Kidney (tissue), 14 donors: ENCODE data around the gene WDR62. TPM values are rescaled to one million over a fixed set of nuclear protein-coding genes. Genes with fewer than 3 reads are reported as not detected.

Experiments
- DNase-seq, 5 donors: peaks; one replicate each; pipeline ENCODE4 v3.0.0-alpha.2; 2013 to 2020
- FAIRE-seq: peaks from 2 replicates; lab custom pipeline; 2012; peaks lifted over from hg19 to GRCh38; lab: Jason Lieb, UNC
- H3K27ac ChIP-seq, 2 donors: one replicate each; pipeline ENCODE4 v1.7.0; 2013; ENCODE audit warnings: low read depth in 2 of 2, low read length in 2 of 2, inconsistent platforms in 1 of 2
- H3K27me3 ChIP-seq: one replicate; pipeline ENCODE4 v1.7.1; 2013; ENCODE audit warnings: low read length, inconsistent platforms; ENCODE audit not compliant: control insufficient read depth, insufficient read depth
- H3K36me3 ChIP-seq, 3 donors: one replicate each; pipeline versions ENCODE4 v1.7.0 to v1.7.1; 2013; ENCODE audit warnings: low read length in 3 of 3, control low read depth in 1 of 3, inconsistent platforms in 1 of 3; ENCODE audit not compliant: insufficient read depth in 3 of 3, control insufficient read depth in 2 of 3
- H3K4me1 ChIP-seq, 3 donors: one replicate each; pipeline versions ENCODE4 v1.7.0 to v1.7.1; 2013; ENCODE audit warnings: low read length in 3 of 3, inconsistent platforms in 1 of 3, low read depth in 1 of 3; ENCODE audit not compliant: control insufficient read depth in 2 of 3, insufficient read depth in 2 of 3
- H3K4me3 ChIP-seq, 3 donors: one replicate each; pipeline versions ENCODE4 v1.7.0 to v1.8.1; 2013; ENCODE audit warnings: low read length in 3 of 3, control low read depth in 1 of 3, inconsistent platforms in 1 of 3
- H3K9ac ChIP-seq, 3 donors: one replicate each; pipeline versions ENCODE4 v1.7.0 to v1.7.1; 2013; ENCODE audit warnings: low read length in 3 of 3, control low read depth in 1 of 3, inconsistent platforms in 1 of 3
- H3K9me3 ChIP-seq, 3 donors: one replicate each; pipeline versions ENCODE4 v1.7.0 to v1.7.1; 2013; ENCODE audit warnings: low read length in 3 of 3, control low read depth in 1 of 3, inconsistent platforms in 1 of 3; ENCODE audit not compliant: control insufficient read depth in 2 of 3, insufficient read depth in 1 of 3
- CTCF ChIP-seq: IDR thresholded peaks from 3 replicates; pipeline ENCODE4 v1.5.1; 2012; ENCODE audit warnings: mild to moderate bottlenecking, moderate library complexity, borderline replicate concordance; ENCODE audit not compliant: insufficient read depth; ENCODE audit errors: extremely low read depth
- intact Hi-C: fragments of 100-400 bp; cut with DNase I; formaldehyde crosslinking; loops from one replicate; pipeline ENCODE4 v1.11.1; 2022
- polyA plus RNA-seq: library from polyadenylated mRNA; stranded (reverse); fragments of 350-450 nt; fragmentation: Illumina TruSeq; extraction: RNeasy Lipid Tissue Mini Kit (QIAGEN cat#74804); gene quantifications from one replicate; pipeline ENCODE4 v1.2.3, GENCODE V29; 2014; ENCODE audit warnings: low read depth, low replicate concordance; ENCODE audit not compliant: insufficient read depth
- total RNA-seq: library from RNA; stranded (reverse); fragmentation: NEBNext Ultra II Directional; extraction: Animal tissue kit (Norgen Biotek cat#: 25700); gene quantifications from one replicate; pipeline ENCODE4 v1.2.1, GENCODE V29; 2021
- donor health status: control.
- donor health status: control.
- donor health status: control.
- donor health status: control.
- donor health status: control.
- donor health status: DM: yes; HTN: yes; CAD: no.
- donor health status: Normal renal cell carcinoma (clear cell type).

WDR62 gene
- total and polyA plus RNA-seq, 2 donors from 2014 or later: 0.58 to 0.69 TPM

GRCh38 chr19:36142496-36142895, 87.8 kb downstream of the WDR62 start:
- no peak overlapping the region for H3K27ac ChIP-seq
- no peaks in the 10 kb centered on the region for H3K27me3 ChIP-seq
- H3K9ac ChIP-seq: no peak overlapping the region
- FAIRE-seq (no peak), DNase-seq (no peak)
- H3K36me3 ChIP-seq: peaks cover 22 to 37% (median 28%) of the 10 kb centered on the region in 3 donors
- intact Hi-C loops: no loop called here
- TF ChIP-seq CTCF: no peak
- peaks cover 0 to 5% (median 0%) of the 10 kb centered on the region in 3 donors for H3K4me1 ChIP-seq
- H3K4me3 ChIP-seq: no peak overlapping the region
- no peaks in the 10 kb centered on the region for H3K9me3 ChIP-seq

GRCh38 chr19:36144624-36145023, 89.9 kb downstream of the WDR62 start:
- no peak for TF ChIP-seq CTCF
- Histone ChIP-seq H3K9ac (no peak overlapping the region), H3K4me3 (no peak overlapping the region), H3K27ac (no peak overlapping the region), H3K36me3 (peaks cover 22 to 52% (median 35%) of the 10 kb centered on the region in 3 donors), H3K27me3 (no peaks in the 10 kb centered on the region), H3K9me3 (no peaks in the 10 kb centered on the region), H3K4me1 (peaks cover 0 to 5% (median 0%) of the 10 kb centered on the region in 3 donors)
- FAIRE-seq (no peak), DNase-seq (no peak)
- intact Hi-C loops: no loop called here

- H3K4me1 ChIP-seq: no peaks in the 10 kb centered on the region
- no peak for TF ChIP-seq CTCF
- peaks cover 13 to 39% (median 23%) of the 10 kb centered on the region in 3 donors for H3K36me3 ChIP-seq
- FAIRE-seq (no peak), DNase-seq (peak in 1 of 5 donors; percentile 74)
- H3K4me3 ChIP-seq: no peak overlapping the region
- no peak overlapping the region for H3K27ac ChIP-seq
- H3K27me3 ChIP-seq: no peaks in the 10 kb centered on the region
- no peaks in the 10 kb centered on the region for H3K9me3 ChIP-seq
- H3K9ac ChIP-seq: no peak overlapping the region
- intact Hi-C loops: no loop called here
These were observed 95.1 kb downstream of the WDR62 start for GRCh38 chr19:36149673-36150406.
